DND-41 (cell line): ENCODE measurements around the gene PGF.

Experiments used
- EZH2 ChIP-seq: IDR thresholded peaks from 3 replicates; pipeline ENCODE4 v1.6.1; 2012; ENCODE audit warnings: borderline replicate concordance, low read depth, mild to moderate bottlenecking, moderate library complexity, low read length, inconsistent platforms; ENCODE audit not compliant: severe bottlenecking
- TF ChIP-seq, protein P1 (sequence below): IDR thresholded peaks from 2 replicates; pipeline ENCODE4 v1.5.1; 2012; ENCODE audit warnings: borderline replicate concordance, low read length, moderate library complexity, mild to moderate bottlenecking; ENCODE audit not compliant: poor library complexity, severe bottlenecking; ENCODE audit errors: extremely low read depth

DNA sequence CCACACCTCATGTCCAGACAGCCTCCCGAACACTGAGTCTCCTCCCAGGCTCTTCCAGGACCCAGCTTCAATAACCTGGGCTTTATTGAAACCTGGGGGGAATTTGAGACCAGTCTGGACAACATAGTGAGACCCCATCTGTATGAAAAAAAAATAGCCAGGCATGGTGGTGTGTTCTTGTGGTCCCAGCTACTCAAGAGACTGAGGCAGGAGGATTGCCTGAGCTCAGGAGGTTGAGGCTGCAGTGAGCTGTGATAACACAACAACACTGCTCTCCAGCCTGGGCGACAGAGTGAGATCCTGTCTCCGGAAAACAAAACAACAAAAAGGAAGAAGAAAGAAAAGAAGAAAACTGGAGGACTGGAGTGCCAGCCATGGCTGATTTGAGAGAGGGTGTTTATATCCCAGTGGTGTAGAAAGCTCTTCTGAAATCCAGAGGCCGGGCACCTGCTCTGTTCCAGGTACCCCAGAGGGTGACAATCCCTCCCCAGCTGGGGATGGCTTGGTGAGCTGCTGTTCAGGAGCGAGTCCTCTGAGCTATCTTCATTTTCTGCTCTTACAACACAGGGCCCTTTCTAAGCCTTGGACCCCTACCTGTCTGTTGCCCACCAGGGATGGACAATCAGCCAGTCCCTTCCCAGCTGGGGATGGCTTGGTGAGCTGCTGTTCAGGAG lies 6.0 kb upstream of the PGF start:
- TF ChIP-seq, protein P1, sequence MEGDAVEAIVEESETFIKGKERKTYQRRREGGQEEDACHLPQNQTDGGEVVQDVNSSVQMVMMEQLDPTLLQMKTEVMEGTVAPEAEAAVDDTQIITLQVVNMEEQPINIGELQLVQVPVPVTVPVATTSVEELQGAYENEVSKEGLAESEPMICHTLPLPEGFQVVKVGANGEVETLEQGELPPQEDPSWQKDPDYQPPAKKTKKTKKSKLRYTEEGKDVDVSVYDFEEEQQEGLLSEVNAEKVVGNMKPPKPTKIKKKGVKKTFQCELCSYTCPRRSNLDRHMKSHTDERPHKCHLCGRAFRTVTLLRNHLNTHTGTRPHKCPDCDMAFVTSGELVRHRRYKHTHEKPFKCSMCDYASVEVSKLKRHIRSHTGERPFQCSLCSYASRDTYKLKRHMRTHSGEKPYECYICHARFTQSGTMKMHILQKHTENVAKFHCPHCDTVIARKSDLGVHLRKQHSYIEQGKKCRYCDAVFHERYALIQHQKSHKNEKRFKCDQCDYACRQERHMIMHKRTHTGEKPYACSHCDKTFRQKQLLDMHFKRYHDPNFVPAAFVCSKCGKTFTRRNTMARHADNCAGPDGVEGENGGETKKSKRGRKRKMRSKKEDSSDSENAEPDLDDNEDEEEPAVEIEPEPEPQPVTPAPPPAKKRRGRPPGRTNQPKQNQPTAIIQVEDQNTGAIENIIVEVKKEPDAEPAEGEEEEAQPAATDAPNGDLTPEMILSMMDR, result no peak
- TF ChIP-seq EZH2, result no peak
